ENCODE data around the gene EFCAB6. TPM values are rescaled to one million over a fixed set of nuclear protein-coding genes. Genes with fewer than 3 reads are reported as not detected.

Gene EFCAB6
- total RNA-seq, 1 donor from 2014 or later: 7.0 TPM

DNA sequence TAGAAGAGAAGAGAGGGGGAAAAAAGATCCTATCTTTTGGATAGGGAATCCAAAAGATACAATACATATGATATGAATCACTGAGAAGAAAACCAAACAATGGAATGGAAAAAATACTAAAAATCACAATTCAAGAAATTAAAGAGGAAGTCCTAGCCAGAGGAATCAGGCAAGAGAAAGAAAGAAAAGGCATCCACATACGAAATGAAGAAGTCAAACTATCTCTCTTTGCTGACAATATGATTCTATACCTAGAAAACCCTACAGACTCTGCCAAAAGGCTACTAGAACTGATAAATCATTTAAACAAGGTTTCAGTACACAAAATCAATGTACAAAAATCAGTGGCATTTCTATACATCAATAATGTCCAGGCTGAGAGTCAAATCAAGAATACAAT lies 91.4 kb downstream of the EFCAB6 start:
- Mint-ChIP-seq H3K4me3 (ENCODE audit: low read depth) (no peak overlapping the region), H3K9me3 (ENCODE audit: low read depth) (peaks cover 3% of the 10 kb centered on the region), H3K27ac (no peak overlapping the region), H3K27me3 (no peaks in the 10 kb centered on the region), H3K36me3 (ENCODE audit: insufficient read depth) (peaks cover 5% of the 10 kb centered on the region), H3K4me1 (ENCODE audit: low read depth) (no peaks in the 10 kb centered on the region)
- TF ChIP-seq, protein P1, sequence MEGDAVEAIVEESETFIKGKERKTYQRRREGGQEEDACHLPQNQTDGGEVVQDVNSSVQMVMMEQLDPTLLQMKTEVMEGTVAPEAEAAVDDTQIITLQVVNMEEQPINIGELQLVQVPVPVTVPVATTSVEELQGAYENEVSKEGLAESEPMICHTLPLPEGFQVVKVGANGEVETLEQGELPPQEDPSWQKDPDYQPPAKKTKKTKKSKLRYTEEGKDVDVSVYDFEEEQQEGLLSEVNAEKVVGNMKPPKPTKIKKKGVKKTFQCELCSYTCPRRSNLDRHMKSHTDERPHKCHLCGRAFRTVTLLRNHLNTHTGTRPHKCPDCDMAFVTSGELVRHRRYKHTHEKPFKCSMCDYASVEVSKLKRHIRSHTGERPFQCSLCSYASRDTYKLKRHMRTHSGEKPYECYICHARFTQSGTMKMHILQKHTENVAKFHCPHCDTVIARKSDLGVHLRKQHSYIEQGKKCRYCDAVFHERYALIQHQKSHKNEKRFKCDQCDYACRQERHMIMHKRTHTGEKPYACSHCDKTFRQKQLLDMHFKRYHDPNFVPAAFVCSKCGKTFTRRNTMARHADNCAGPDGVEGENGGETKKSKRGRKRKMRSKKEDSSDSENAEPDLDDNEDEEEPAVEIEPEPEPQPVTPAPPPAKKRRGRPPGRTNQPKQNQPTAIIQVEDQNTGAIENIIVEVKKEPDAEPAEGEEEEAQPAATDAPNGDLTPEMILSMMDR (IDR thresholded peaks at IDR 0.05; ENCODE audit: unreplicated experiment): no peak
- no peak for DNase-seq (ENCODE audit: low spot score, unreplicated experiment)

- H3K4me1 Mint-ChIP-seq (ENCODE audit: low read depth): no peaks in the 10 kb centered on the region
- DNase-seq (ENCODE audit: low spot score, unreplicated experiment): no peak
- TF ChIP-seq, protein P1 (IDR thresholded peaks at IDR 0.05; ENCODE audit: unreplicated experiment): no peak
- no peak overlapping the region for H3K27ac Mint-ChIP-seq
- H3K27me3 Mint-ChIP-seq: no peaks in the 10 kb centered on the region
- no peak overlapping the region for H3K4me3 Mint-ChIP-seq (ENCODE audit: low read depth)
- peaks cover 4% of the 10 kb centered on the region for H3K36me3 Mint-ChIP-seq (ENCODE audit: insufficient read depth)
- peaks cover 7% of the 10 kb centered on the region for H3K9me3 Mint-ChIP-seq (ENCODE audit: low read depth)
Measured at GRCh38 chr22:43714104-43714503, 98.0 kb downstream of the EFCAB6 start.

DNA sequence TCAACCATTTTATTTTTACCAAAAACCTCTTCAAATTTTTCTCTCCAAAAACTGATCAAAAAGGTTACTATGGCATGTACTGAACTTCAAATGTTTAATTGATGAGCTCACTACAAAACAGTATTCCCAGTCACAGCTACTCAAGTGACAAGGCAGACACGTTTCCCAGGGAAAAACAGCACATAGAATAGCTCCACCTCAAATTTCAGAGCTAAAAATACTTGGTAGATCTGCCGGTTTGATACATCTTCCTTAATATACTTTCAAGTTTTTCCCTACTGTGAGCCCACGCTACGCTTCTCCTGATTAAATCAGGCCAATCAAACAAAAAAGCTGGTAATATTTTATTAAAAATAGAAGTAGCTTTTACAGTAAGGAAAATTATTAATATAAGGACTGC lies 100.4 kb downstream of the EFCAB6 start:
- Mint-ChIP-seq H3K4me3 (ENCODE audit: low read depth) (no peak overlapping the region), H3K27ac (no peak overlapping the region), H3K36me3 (ENCODE audit: insufficient read depth) (peaks cover 4% of the 10 kb centered on the region), H3K9me3 (ENCODE audit: low read depth) (peaks cover 7% of the 10 kb centered on the region), H3K4me1 (ENCODE audit: low read depth) (no peaks in the 10 kb centered on the region), H3K27me3 (no peaks in the 10 kb centered on the region)
- DNase-seq (ENCODE audit: low spot score, unreplicated experiment): no peak
- TF ChIP-seq, protein P1 (IDR thresholded peaks at IDR 0.05; ENCODE audit: unreplicated experiment): no peak

DNA sequence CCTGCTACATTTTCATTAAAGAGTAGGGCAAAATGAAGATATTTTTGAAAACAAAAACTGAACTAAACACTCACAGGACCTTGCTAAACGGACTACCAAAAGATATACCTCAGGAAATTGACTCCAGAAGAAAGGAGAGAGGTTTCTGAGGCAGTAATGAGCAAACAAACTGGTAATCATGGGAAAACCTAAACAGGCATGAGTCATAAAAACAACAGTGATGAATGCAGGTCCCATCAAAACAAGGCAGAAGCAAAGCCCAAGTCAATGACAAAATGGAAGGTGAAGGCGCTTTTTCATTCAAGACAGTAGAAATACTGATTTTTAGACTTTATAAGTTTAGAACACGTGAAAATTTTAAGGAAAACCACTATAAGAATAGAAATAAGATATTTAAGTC lies 104.5 kb downstream of the EFCAB6 start:
- TF ChIP-seq, protein P1 (IDR thresholded peaks at IDR 0.05; ENCODE audit: unreplicated experiment): no peak
- Mint-ChIP-seq H3K9me3 (ENCODE audit: low read depth) (peaks cover 14% of the 10 kb centered on the region), H3K27ac (no peak overlapping the region), H3K4me3 (ENCODE audit: low read depth) (no peak overlapping the region), H3K4me1 (ENCODE audit: low read depth) (no peaks in the 10 kb centered on the region), H3K27me3 (no peaks in the 10 kb centered on the region), H3K36me3 (ENCODE audit: insufficient read depth) (peaks cover 15% of the 10 kb centered on the region)
- DNase-seq (ENCODE audit: low spot score, unreplicated experiment): no peak

DNA sequence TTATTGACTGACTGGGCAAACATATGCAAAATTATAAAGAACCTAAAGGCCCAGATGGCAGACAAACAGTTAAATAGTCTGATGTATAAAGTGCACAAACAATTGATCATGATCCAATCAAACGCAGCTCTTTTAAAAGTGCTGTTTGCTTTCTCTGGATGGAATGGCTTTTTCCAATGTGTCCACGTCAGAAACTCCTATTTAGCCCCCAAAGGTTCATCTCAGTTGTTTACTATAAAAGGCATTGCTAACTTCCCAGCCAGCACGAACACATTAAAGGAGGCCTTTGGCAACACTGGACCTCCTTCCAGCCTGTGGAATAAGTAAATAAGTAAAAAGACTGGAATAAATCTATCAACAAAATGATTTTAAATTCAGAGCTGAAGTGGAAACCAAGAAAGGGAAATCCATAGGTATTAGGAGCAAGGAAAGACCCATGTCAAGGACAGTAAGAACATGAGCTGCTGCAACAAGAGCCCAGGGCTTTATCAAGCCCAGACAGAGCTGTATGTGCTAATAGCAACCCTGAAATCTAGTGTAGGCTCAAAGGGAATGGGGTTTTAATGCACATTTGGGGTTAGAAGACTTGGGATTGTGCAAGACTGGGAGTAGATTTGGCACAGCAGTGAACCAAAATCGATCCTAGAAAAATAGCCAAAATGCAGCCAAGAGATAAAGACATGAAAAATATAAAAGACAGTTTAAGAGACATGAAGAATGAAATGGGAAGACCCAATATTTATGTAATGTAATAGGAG lies 105.4 kb downstream of the EFCAB6 start:
- peaks cover 14% of the 10 kb centered on the region for H3K9me3 Mint-ChIP-seq (ENCODE audit: low read depth)
- H3K4me1 Mint-ChIP-seq (ENCODE audit: low read depth): no peaks in the 10 kb centered on the region
- H3K27me3 Mint-ChIP-seq: no peaks in the 10 kb centered on the region
- TF ChIP-seq, protein P1 (IDR thresholded peaks at IDR 0.05; ENCODE audit: unreplicated experiment): no peak
- no peak overlapping the region for H3K4me3 Mint-ChIP-seq (ENCODE audit: low read depth)
- DNase-seq (ENCODE audit: low spot score, unreplicated experiment): no peak
- H3K27ac Mint-ChIP-seq: no peak overlapping the region
- peaks cover 15% of the 10 kb centered on the region for H3K36me3 Mint-ChIP-seq (ENCODE audit: insufficient read depth)
